Upper lobe of left lung (tissue), 4 donors: ENCODE data around the gene SPAG7.

ENCODE experiments used
- CTCF ChIP-seq, 6 experiments: fragments of 450-650 bp in 4 of 6; fragments of 200-600 bp in 2 of 6; sonication (generic) in 2 of 6; IDR thresholded peaks; one replicate each; pipeline ENCODE4 v1.5.1; 2016 to 2019; ENCODE audit warnings: antibody characterized with exemption in 6 of 6
- EP300 ChIP-seq, 4 donors: sonication (generic); formaldehyde crosslinking; IDR thresholded peaks; one replicate each; pipeline ENCODE4 v1.5.1; 2017; ENCODE audit warnings: antibody characterized with exemption in 4 of 4, control low read depth in 2 of 4

- TF ChIP-seq CTCF (IDR thresholded peaks at IDR 0.05) (no peak), EP300 (IDR thresholded peaks at IDR 0.05) (no peak)
These were observed 21.7 kb downstream of the SPAG7 start for GRCh38 chr17:4945944-4946280.
